Subcutaneous adipose tissue (tissue), 4 donors: ENCODE data around the gene CHCHD3. TPM values are rescaled to one million over a fixed set of nuclear protein-coding genes. Genes with fewer than 3 reads are reported as not detected.

Experiments
- total RNA-seq, 4 donors: library from RNA; depleted of rRNA; stranded (reverse); fragments of >200 nt; gene quantifications; one replicate each; pipeline ENCODE4 v1.1.0, GENCODE V29; 2016
- TF ChIP-seq, protein P1 (sequence below): fragments of 450-650 bp; IDR thresholded peaks from one replicate; pipeline ENCODE4 v1.5.1; 2016; ENCODE audit warnings: low read depth, mild to moderate bottlenecking, control low read depth, antibody characterized with exemption, moderate library complexity

The CHCHD3 gene
- total RNA-seq, 4 donors from 2014 or later, result 44.9 to 69.7 (median 55.8) TPM

DNA sequence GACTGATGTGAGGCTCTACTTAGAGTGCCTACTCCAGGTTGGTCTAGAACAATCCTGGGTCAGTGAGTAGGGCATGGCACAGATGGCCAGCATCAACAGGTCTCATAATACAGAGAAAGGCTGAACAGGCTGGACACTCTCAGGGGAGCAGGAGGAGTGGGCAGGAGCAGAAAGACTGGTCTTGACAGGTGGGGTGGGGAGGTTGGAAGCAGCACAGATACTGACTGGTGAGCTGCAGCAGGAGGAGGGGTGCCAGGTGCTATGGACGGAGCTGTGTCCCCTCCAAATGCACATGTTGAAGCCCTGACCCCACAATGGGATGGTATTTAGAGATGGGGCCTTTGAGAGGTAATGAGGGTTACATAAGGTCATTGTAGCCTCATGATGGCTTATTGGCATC lies 315.2 kb downstream of the CHCHD3 start:
- TF ChIP-seq, protein P1, sequence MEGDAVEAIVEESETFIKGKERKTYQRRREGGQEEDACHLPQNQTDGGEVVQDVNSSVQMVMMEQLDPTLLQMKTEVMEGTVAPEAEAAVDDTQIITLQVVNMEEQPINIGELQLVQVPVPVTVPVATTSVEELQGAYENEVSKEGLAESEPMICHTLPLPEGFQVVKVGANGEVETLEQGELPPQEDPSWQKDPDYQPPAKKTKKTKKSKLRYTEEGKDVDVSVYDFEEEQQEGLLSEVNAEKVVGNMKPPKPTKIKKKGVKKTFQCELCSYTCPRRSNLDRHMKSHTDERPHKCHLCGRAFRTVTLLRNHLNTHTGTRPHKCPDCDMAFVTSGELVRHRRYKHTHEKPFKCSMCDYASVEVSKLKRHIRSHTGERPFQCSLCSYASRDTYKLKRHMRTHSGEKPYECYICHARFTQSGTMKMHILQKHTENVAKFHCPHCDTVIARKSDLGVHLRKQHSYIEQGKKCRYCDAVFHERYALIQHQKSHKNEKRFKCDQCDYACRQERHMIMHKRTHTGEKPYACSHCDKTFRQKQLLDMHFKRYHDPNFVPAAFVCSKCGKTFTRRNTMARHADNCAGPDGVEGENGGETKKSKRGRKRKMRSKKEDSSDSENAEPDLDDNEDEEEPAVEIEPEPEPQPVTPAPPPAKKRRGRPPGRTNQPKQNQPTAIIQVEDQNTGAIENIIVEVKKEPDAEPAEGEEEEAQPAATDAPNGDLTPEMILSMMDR, result no peak

DNA sequence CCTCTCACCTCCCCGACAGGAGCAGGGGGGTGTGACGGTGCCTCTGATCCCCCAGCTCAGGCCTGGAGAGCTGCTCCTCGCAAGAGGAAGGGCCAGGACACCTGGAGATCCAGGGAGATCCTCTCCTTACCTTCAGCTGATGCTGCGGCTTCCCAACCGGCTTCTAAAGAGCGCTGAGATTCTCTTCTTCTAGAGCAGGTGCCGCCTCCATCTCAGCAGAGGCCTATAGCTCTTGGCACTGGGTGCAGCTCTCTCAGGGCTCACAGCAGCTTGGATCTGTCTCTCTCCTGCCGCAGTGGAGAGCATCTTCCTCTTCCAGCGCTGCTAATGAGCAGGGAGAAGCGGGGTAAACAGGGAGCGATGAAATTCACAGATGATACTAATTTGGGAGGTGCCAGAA lies 316.0 kb downstream of the CHCHD3 start:
- TF ChIP-seq, protein P1, result no peak

DNA sequence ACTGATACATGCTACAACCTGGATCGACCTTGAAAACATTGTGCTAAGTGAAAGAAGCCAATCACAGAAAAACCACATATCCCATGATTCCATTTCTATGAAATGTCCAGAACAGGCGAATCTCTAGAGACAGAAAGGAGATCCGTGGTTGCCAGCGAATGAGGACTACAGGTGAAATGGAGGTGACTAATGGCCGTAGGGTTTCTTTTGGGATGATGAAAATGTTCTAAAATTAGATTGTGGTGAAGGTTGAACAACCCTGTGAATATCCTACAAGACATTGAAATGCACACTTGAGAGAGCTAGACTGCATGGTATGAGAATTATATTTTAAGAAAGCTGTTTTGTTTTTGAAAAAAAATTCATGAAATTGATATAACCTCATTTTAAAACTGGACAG lies 317.1 kb downstream of the CHCHD3 start:
- TF ChIP-seq, protein P1, result no peak

DNA sequence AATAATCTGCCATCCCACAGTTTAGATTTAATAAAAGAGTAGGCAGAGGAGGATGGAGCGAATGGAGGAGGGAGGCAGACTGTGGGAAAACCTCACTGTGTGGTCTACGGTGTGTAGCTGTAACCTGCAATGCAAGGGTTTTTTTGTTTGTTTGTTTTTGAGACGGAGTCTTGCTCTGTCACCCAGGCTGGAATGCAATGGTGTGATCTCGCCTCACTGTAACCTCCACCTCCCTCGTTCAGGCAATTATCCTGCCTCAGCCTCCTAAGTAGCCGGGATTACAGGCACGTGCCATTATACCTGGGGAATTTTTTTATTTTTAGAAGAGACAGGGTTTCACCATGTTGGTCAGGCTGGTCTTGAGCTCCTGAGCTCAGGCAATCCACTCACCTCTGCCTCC lies 321.0 kb downstream of the CHCHD3 start:
- TF ChIP-seq, protein P1, result no peak

DNA sequence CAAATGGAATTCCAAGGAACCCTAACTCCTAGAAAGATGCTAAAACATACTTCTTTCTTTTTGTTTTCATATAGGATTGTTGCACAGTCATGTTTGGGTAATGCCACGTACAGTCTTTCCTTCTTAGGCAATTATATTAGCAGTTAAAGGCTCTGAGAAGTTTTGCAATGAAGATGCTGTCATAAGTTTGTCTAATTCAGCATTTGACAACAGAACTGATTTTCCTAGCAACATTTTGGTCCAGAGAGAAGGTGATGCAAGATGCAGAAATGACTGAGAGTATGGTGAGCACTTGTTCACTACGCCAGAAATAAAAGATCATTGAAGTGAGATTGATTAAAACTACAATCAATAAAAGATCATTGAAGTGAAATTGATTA lies 321.7 kb downstream of the CHCHD3 start:
- TF ChIP-seq, protein P1, result no peak

DNA sequence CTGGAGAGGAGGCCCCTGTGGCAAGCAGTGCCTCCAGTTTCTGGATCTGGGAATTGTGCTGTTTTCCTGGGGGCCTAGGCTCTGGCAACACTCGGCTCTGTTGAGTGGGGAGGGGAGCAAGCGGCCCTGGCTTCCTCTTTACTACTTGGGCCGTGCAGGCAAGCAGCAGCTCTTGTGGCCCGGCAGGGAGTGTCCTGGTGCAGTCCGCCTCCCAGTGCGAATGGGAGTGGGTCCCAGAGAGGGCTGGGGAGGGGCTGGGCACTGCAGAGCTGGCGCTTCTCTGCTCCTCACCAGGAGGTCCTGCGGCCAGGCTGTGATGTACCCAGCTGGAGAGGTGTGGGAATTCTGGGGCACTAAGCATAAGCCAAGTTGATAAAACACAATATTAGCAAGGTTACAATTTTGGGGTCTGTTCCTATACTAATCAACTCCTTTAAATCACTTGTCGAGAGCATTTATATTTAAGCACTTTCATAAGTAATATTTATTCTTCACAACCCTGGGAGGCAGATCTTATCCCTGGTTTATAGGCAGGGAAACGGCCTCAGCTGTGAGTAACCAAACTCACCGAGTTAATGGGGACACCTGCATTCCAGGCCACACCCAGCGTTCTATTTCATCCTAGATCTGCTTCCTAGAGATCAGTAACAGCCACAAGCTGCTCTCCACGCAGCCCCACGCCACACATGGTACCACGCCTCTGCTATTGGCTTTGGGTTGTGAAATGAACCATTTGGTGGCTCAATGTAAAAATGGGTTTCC lies 322.2 kb downstream of the CHCHD3 start:
- TF ChIP-seq, protein P1, result no peak

DNA sequence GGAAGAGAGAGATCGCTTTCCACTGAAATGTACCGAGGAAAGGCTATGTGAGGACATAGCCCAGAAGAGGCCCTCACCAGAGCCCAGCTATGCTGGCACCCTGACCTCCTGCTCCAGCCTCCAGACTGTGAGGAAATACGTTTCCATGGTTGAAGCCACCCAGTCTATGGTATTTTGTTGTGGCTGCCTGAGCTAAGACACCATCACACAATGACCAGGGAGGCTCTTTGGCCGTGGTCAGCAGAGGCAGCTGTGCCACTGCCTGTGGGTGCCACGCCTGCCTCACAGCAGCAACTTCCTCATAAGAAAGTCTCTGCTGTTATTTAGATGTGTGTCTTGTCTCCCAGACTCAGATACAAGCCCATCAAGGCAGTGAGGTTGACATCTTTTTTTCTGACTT lies 322.9 kb downstream of the CHCHD3 start:
- TF ChIP-seq, protein P1, result no peak
